ENCODE data around the gene USP7. TPM values are rescaled to one million over a fixed set of nuclear protein-coding genes. Genes with fewer than 3 reads are reported as not detected.

Gene USP7
- total RNA-seq, 3 donors from 2014 or later: 87.9 to 156 (median 118) TPM

DNA sequence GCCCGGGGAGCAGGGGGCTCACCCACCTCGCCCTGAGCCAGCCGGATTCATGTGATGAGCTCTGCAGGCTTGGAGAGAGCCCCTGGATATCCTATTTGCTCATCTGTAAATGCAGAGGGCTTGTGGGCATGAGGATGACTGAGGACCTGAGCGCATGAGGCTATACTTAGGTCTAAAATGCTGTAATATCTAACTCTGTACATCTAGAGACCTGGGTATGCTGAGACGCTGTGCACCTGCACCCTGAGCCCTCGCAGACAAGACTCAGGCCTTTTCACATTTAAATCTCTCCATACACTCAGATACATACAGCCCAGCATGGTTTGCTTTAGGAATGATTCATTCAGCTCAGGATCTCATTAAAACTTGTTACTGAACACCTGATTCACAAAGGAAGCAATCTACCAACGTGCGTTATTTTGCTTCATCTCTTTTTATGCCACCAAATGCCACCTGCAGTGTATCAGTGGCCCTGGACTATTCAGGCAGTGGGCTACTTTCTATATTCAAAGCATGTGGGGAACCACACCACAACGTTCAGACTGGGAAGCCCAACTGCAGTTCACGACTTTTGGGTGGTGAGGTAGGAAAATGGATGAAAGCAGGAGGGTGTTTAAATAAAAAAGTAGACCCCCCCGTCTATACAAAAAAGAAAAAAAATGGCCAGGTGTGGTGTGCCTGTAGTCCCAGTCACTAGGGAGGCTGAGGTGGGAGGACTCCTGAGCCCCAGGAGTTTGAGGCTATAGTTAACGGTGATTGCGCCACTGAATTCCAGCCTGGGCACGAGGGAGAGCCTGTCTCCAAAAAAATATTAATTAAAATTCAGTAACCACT, 12.0 kb downstream of the USP7 start:
- Histone ChIP-seq H3K36me3 (no peaks in the 10 kb centered on the region), H3K4me1 (peaks cover 0 to 11% of the 10 kb centered on the region in 2 donors), H3K4me3 (no peak overlapping the region), H3K27me3 (no peaks in the 10 kb centered on the region), H3K27ac (no peak overlapping the region), H3K9me3 (no peaks in the 10 kb centered on the region)
- DNase-seq (ENCODE audit: low spot score in 2 of 2): no peak
- TF ChIP-seq, protein P1, sequence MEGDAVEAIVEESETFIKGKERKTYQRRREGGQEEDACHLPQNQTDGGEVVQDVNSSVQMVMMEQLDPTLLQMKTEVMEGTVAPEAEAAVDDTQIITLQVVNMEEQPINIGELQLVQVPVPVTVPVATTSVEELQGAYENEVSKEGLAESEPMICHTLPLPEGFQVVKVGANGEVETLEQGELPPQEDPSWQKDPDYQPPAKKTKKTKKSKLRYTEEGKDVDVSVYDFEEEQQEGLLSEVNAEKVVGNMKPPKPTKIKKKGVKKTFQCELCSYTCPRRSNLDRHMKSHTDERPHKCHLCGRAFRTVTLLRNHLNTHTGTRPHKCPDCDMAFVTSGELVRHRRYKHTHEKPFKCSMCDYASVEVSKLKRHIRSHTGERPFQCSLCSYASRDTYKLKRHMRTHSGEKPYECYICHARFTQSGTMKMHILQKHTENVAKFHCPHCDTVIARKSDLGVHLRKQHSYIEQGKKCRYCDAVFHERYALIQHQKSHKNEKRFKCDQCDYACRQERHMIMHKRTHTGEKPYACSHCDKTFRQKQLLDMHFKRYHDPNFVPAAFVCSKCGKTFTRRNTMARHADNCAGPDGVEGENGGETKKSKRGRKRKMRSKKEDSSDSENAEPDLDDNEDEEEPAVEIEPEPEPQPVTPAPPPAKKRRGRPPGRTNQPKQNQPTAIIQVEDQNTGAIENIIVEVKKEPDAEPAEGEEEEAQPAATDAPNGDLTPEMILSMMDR (IDR thresholded peaks at IDR 0.05): no peak
- no peak for TF ChIP-seq POLR2AphosphoS5 (IDR thresholded peaks at IDR 0.05)
- no peak for TF ChIP-seq POLR2A (IDR thresholded peaks at IDR 0.05)
- intact Hi-C loops (cut with DNase I; ENCODE audit: low total_unique reads): no loop called here

DNA sequence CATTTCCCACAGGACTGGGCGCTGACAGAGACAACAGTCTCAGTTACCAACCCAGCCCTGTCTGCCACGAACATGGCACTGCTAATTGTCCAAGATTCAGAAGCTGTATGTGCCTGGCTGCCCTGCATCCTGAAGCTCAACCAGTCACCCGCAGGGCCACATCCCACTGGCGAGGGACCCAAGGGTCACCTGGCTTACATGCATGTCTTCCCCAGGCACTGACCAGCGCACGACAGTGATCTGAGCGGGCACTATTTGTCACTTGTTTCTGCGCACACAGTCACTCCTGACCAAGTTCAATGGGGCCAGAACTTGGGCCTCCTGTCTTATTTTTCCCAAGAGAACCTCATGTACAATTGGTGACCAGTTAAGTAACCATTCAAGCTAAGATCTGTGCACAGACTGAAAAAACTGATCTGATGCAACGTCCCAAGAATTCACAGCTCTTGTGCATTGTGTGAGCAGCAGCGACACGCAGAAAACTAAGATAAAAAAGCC, 13.1 kb downstream of the USP7 start:
- Histone ChIP-seq H3K4me3 (no peak overlapping the region), H3K9me3 (no peaks in the 10 kb centered on the region), H3K27ac (no peak overlapping the region), H3K27me3 (no peaks in the 10 kb centered on the region), H3K4me1 (peaks cover 0 to under 1% of the 10 kb centered on the region in 2 donors), H3K36me3 (no peaks in the 10 kb centered on the region)
- DNase-seq (ENCODE audit: low spot score in 2 of 2): no peak
- TF ChIP-seq POLR2A (IDR thresholded peaks at IDR 0.05): no peak
- TF ChIP-seq, protein P1 (IDR thresholded peaks at IDR 0.05): no peak
- TF ChIP-seq POLR2AphosphoS5 (IDR thresholded peaks at IDR 0.05): no peak
- intact Hi-C loops (cut with DNase I; ENCODE audit: low total_unique reads): no loop called here

DNA sequence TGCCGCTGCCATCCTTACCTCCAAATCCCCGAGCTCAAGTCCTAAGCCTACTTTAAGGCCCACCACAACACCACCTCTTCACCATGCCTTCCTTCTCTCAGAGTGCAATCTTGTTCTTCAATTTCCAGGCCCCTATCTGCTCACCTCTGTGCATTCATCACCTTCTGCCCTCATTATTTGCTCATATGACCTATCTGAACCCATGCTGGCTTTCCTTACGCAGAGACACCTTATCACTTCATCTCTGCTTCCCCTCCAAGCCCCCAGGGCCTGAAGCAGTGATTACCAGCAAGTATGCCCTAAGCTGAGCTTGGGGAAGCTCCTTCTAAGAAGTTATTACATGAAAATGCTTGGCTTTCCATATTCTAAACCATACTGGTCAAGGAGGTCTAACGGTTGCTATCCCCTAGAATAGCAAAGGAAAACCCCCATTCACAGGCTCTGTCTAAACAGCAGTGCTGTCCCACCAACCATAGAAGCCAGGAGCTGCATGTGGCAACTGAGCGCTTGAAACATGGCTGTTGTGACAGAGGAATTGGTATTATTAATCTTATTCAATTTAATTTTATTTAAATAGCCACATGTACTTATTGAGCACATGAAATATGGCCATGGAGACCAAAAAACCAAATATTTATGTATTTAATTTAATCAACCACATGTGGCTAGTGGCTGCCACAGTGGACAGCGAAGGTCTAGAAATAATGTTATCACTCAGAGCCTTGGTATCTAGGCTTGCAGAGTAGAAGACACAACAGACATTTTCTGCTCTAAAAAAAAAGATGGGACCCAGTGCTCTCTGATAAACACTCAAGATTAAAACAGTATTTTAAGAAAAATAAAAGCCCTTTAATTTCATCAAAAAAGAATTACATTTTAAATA, 13.9 kb downstream of the USP7 start:
- no peaks in the 10 kb centered on the region for H3K4me1 ChIP-seq
- no peak for TF ChIP-seq POLR2A (IDR thresholded peaks at IDR 0.05)
- TF ChIP-seq, protein P1 (IDR thresholded peaks at IDR 0.05): no peak
- TF ChIP-seq POLR2AphosphoS5 (IDR thresholded peaks at IDR 0.05): no peak
- H3K9me3 ChIP-seq: no peaks in the 10 kb centered on the region
- intact Hi-C loops (cut with DNase I; ENCODE audit: low total_unique reads): no loop called here
- no peak overlapping the region for H3K4me3 ChIP-seq
- no peaks in the 10 kb centered on the region for H3K36me3 ChIP-seq
- H3K27ac ChIP-seq: no peak overlapping the region
- no peak for DNase-seq (ENCODE audit: low spot score in 2 of 2)
- H3K27me3 ChIP-seq: no peaks in the 10 kb centered on the region

DNA sequence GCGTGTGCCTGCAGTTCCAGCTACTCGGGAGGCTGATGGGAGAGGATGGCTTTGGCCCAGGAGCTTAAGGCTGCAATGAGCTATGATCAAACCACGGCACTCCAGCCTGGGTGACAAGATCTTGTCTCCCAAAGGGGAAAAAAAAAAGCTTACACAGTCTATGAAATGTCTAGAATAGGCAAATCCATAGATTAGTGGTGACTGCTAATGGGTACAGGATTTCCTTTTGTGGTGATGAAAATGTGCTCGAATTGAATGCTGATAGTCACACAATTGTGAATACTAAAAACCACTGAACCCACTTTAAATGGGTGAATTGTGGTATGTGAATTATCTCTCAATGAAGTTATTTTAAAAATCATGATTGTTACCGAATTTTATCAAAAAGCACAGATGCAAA, 14.9 kb downstream of the USP7 start:
- intact Hi-C loops (cut with DNase I; ENCODE audit: low total_unique reads): no loop called here
- TF ChIP-seq, protein P1 (IDR thresholded peaks at IDR 0.05): no peak
- TF ChIP-seq POLR2AphosphoS5 (IDR thresholded peaks at IDR 0.05) (no peak), POLR2A (IDR thresholded peaks at IDR 0.05) (no peak)
- no peaks in the 10 kb centered on the region for H3K27me3 ChIP-seq
- no peak for DNase-seq (ENCODE audit: low spot score in 2 of 2)
- no peaks in the 10 kb centered on the region for H3K36me3 ChIP-seq
- no peak overlapping the region for H3K27ac ChIP-seq
- peaks cover 0 to 5% of the 10 kb centered on the region in 2 donors for H3K4me1 ChIP-seq
- H3K9me3 ChIP-seq: no peaks in the 10 kb centered on the region
- no peak overlapping the region for H3K4me3 ChIP-seq

Measured in breast epithelium (tissue), 4 donors.